IgD-negative memory B cell (primary cell): Measurements from ENCODE around the gene RGS3. TPM values are rescaled to one million over a fixed set of nuclear protein-coding genes. Genes with fewer than 3 reads are reported as not detected.
A peak's percentile ranks its signal among the peaks of the same experiment; 100 is the strongest.

ENCODE experiments used
- H3K27ac Mint-ChIP-seq, 3 donors: one replicate each; pipeline ENCODE4 v1.8.0; 2020 to 2022; ENCODE audit warnings: mild to moderate bottlenecking in 3 of 3, mixed read lengths in 3 of 3, moderate library complexity in 1 of 3
- H3K27me3 Mint-ChIP-seq: one replicate; pipeline ENCODE4 v1.8.0; 2021; ENCODE audit warnings: mixed read lengths
- H3K36me3 Mint-ChIP-seq: one replicate; pipeline ENCODE4 v1.8.0; 2020; ENCODE audit warnings: mild to moderate bottlenecking, mixed read lengths
- H3K4me1 Mint-ChIP-seq, 3 donors: one replicate each; pipeline ENCODE4 v1.8.0; 2020 to 2022; ENCODE audit warnings: mixed read lengths in 3 of 3, mild to moderate bottlenecking in 1 of 3
- H3K4me3 Mint-ChIP-seq, 4 donors: one replicate each; pipeline ENCODE4 v1.8.0; 2020 to 2022; ENCODE audit warnings: mild to moderate bottlenecking in 4 of 4, mixed read lengths in 4 of 4, moderate library complexity in 3 of 4
- H3K9me3 Mint-ChIP-seq, 3 donors: one replicate each; pipeline ENCODE4 v1.8.0; 2020 to 2021; ENCODE audit warnings: mixed read lengths in 3 of 3, mild to moderate bottlenecking in 1 of 3
- polyA plus RNA-seq: library from polyadenylated mRNA; unstranded; fragments of 300-500 nt; fragmentation: Illumina TruSeq; gene quantifications from one replicate; pipeline ENCODE4 v1.2.3, GENCODE V29; 2021

Gene RGS3
- polyA plus RNA-seq, 1 donor from 2014 or later: 16.2 TPM

DNA sequence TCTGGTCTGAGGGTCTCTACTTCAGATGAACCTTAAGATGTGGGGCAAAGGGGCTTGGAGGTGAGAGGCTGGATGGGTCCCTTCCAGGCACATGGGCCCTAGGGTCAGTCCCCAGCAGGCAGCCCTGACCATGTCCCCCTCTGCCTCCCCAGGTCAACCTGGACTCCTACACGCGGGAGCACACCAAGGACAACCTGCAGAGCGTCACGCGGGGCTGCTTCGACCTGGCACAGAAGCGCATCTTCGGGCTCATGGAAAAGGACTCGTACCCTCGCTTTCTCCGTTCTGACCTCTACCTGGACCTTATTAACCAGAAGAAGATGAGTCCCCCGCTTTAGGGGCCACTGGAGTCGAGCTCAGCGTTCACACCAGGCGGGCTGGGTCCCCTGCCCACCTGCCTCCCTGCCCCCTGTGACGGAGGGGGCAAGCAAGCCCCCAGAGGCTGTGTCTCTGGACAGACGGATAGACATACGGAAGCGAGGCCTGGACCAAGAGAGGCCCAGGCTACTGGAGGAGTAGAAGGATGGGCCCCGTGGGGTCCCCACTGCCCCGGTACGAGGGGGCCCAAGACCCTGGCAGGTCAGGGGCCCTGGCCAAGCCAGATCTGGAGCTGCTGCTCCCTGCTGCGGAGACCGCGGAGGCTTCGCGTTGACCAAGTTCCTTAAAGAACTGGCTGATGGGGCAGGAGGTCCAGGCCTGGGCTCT is 133.2 kb downstream of the RGS3 start:
- Mint-ChIP-seq H3K36me3 (peaks cover 14% of the 10 kb centered on the region), H3K9me3 (no peaks in the 10 kb centered on the region), H3K4me3 (no peak overlapping the region), H3K27ac (no peak overlapping the region), H3K27me3 (peaks cover 2% of the 10 kb centered on the region), H3K4me1 (peaks cover under 1 to 4% (median 2%) of the 10 kb centered on the region in 3 donors)

DNA sequence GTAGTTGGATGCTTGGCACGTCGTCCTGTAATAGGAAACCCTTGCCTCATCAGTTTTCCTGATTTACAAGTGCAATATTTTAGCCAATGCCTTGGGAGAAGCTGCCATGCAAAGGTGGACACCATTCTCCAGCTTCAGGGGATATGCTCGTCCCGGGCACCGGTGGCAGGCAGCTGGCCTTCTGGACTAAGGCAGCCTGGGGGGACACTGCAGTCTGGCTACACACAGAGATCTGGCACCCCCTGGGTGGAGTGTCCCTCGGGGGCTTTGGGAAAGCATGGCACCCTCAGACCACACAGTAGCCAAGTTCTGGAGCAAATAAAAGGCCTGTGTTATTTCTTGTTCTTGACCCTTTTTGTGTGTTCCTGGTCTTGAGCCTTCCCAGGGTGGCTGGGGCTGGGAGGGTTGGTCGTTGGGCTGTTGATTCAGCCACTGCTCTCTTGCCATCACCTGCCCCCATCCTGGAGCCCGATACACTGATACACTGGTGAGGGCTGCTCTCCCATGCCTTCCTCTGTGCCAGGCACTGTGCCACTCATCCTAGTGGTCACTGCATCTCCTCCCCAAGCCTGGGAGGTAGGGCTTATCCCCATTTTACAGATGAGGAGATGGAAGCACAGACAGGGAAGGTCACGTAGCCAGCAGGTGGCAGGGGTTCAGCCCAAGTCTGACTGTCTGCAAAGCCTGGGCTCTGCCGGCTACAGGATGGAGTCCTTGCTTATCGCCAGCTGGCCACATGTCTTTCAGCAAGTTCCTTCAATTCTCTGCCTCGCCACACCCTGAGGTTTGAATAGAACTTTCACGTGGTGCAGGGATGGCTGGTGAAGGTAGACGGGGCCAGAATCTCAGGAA is 134.1 kb downstream of the RGS3 start:
- Mint-ChIP-seq H3K27ac (no peak overlapping the region), H3K9me3 (no peaks in the 10 kb centered on the region), H3K36me3 (peaks cover 14% of the 10 kb centered on the region), H3K27me3 (peaks cover 2% of the 10 kb centered on the region), H3K4me1 (peaks cover 2 to 3% (median 3%) of the 10 kb centered on the region in 3 donors), H3K4me3 (no peak overlapping the region)

DNA sequence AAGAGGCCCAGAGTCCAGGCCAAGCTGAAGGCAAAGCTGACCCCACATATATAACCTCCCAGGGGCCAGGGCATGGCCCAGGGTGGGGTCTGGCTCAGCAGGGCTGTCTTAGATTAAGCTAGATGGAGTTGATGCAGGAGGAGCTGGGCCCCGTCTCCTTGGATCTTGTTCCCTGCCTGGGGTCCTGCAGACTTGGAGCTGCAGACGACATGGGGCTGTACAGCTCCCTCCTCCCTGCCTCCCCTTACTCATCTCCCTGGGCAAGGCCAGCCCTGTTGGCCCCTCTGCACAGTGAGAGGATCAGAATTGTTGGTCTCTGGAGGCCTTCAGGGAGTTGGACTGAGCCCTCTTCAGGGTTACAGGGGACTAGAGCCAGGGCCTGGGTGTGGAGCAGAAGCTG is 134.9 kb downstream of the RGS3 start:
- Mint-ChIP-seq H3K4me3 (no peak overlapping the region), H3K27ac (no peak overlapping the region), H3K36me3 (peaks cover 11% of the 10 kb centered on the region), H3K9me3 (no peaks in the 10 kb centered on the region), H3K4me1 (peaks cover 0 to 5% (median 3%) of the 10 kb centered on the region in 3 donors), H3K27me3 (peaks cover 2% of the 10 kb centered on the region)

DNA sequence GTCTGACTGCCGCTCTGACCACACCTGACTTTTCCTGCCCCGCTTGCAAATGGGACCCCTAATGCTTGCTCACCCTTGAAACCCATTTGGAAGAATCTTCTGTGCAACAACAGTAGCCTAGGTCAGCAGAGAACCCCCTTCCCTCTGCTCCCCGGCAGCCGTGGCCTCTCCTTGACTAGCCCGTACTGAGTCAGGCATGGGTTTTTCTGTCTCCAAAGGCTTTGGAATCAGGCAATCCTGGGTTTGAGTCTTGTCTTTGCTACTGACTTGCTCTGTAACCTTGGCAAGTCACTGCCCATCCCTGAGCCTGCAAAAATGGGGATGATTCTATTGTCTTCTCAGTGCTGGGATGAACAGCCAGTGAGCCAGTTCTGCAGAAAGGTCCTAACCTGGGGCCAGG is 135.4 kb downstream of the RGS3 start:
- Mint-ChIP-seq H3K9me3 (no peaks in the 10 kb centered on the region), H3K4me1 (peaks cover 0 to 5% (median 3%) of the 10 kb centered on the region in 3 donors), H3K27ac (no peak overlapping the region), H3K4me3 (no peak overlapping the region), H3K27me3 (peaks cover 2% of the 10 kb centered on the region), H3K36me3 (peaks cover 10% of the 10 kb centered on the region)

- no peaks in the 10 kb centered on the region for H3K9me3 Mint-ChIP-seq
- no peak overlapping the region for H3K4me3 Mint-ChIP-seq
- H3K4me1 Mint-ChIP-seq: peaks cover 0 to 5% (median 3%) of the 10 kb centered on the region in 3 donors
- peaks cover 10% of the 10 kb centered on the region for H3K36me3 Mint-ChIP-seq
- peaks cover 2% of the 10 kb centered on the region for H3K27me3 Mint-ChIP-seq
- H3K27ac Mint-ChIP-seq: no peak overlapping the region
These were observed 136.1 kb downstream of the RGS3 start for GRCh38 chr9:113599646-113600022.

DNA sequence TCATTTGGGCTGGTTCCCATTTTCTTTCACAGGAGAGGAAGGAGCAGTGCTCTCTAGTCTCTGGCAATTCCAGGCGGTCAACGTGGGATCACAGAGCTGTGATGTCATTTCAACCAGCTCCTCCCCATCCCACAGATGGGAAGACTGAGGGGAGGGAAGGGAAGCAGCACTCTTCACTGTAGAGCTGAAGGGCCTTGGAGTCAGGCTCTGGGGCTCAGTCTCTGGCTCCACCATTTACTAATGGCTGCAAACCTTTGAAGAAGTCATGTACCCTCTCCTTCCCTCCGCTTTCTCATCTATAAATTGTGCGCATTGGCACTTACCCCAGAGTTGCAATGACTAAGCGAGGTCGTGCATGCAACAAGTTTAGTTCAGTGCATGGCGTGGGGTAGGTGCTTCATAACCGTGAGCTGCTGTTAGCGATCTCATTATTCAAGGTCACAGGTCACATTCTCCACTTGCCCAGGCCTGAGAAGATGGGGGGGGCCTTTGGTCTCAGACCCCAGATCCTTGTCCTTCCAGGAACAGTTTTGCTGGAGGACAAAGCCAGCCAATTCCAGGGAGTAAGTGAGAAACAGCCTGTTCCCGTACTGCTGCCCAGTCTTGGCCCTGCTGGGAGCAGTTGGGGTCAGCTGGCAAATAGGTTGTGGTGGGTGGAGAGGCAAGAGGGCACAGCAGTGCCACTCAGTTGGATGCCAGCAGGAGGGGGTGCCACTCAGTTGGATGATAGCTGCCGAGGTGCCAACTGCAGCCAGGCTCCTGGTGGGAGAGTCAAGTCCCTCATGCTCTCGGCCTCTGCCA is 136.7 kb downstream of the RGS3 start:
- peaks cover 0 to 5% (median 3%) of the 10 kb centered on the region in 3 donors for H3K4me1 Mint-ChIP-seq
- peaks cover 2% of the 10 kb centered on the region for H3K27me3 Mint-ChIP-seq
- peaks cover 7% of the 10 kb centered on the region for H3K36me3 Mint-ChIP-seq
- H3K4me3 Mint-ChIP-seq: no peak overlapping the region
- H3K9me3 Mint-ChIP-seq: no peaks in the 10 kb centered on the region
- no peak overlapping the region for H3K27ac Mint-ChIP-seq

GRCh38 chr9:113600871-113601614 is 137.5 kb downstream of the RGS3 start:
- H3K4me3 Mint-ChIP-seq: no peak overlapping the region

DNA sequence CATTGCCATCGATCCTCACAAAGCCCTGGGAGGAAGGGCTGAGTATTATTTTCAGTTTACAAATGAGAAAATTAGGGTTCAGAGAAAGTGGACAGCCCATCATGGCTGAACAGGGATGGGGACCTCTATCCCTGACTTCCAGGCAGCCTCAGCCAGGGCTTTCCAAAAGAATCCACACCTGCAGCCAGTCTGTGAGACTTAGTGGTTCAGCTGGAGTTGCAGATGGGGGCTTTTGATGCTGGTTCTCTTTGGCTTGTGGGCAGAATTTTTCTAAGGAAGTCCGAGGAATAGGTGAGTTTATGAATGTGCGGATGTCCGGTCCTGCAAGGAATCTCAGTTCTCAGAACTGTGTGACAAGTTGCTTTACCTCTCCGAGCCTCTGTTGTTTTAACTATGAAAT is 138.1 kb downstream of the RGS3 start:
- peak overlapping the region in 2 of 3 donors; percentile 39 to 64 for H3K27ac Mint-ChIP-seq
- H3K9me3 Mint-ChIP-seq: no peaks in the 10 kb centered on the region
- peak overlapping the region in 1 of 4 donors; percentile 5 for H3K4me3 Mint-ChIP-seq
- peaks cover 0 to 5% (median 3%) of the 10 kb centered on the region in 3 donors for H3K4me1 Mint-ChIP-seq
- peaks cover 6% of the 10 kb centered on the region for H3K36me3 Mint-ChIP-seq
- H3K27me3 Mint-ChIP-seq: no peaks in the 10 kb centered on the region

More at GRCh38 chr9:113600871-113601614, 137.5 kb downstream of the RGS3 start:
- Mint-ChIP-seq H3K36me3 (peaks cover 6% of the 10 kb centered on the region), H3K9me3 (no peaks in the 10 kb centered on the region), H3K27ac (no peak overlapping the region), H3K4me1 (peaks cover 0 to 5% (median 3%) of the 10 kb centered on the region in 3 donors), H3K27me3 (peaks cover 2% of the 10 kb centered on the region)

DNA sequence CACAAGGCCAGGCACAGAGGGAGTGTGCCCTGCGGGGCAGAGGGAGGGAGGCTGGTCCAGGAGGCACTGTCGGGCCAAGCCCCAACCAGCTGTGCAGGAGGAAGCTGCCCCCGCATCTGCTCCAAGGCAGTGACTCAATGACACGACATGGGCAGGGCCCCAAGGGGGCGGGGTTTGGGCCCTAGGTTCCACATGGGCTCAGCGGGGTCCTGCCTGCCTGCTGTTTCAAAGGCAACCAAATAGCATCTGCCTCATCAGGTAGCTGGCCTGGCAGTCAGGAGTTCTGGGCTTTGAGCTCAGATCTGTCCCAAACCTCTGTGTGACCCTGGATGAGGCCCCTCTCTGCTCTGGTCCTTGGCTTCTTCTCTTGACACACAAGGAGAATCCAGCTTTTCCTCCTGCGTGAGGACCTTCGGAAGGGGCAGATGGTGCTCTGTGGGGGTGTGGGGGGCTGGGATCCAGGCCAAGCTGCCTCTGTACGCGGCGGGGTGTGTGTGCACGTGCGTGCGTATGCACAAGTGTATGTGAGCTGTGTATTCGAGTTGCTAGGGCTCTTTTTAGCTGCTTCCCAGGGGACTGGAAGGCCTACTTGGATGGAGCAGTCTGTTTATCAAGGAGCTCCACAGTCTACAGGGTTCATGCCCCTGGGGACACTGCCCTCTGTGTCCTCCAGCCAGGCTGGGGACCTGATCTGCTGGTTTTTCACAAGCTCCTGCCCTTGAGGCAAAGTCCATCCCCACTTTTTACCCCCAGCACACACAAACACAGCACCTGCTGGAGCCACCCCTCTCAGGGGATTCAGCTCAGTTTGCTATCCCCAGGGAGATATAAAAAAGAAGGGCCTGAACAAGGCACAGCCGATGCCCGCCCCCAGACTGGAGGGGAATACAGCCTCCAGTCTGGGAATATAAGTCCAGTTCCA is 138.9 kb downstream of the RGS3 start:
- no peaks in the 10 kb centered on the region for H3K9me3 Mint-ChIP-seq
- H3K4me3 Mint-ChIP-seq: peak overlapping the region in 1 of 4 donors; percentile 59
- H3K27ac Mint-ChIP-seq: peak overlapping the region in 2 of 3 donors; percentile 39 to 64
- H3K36me3 Mint-ChIP-seq: peaks cover 6% of the 10 kb centered on the region
- no peaks in the 10 kb centered on the region for H3K27me3 Mint-ChIP-seq
- H3K4me1 Mint-ChIP-seq: peaks cover 0 to 5% (median 3%) of the 10 kb centered on the region in 3 donors

DNA sequence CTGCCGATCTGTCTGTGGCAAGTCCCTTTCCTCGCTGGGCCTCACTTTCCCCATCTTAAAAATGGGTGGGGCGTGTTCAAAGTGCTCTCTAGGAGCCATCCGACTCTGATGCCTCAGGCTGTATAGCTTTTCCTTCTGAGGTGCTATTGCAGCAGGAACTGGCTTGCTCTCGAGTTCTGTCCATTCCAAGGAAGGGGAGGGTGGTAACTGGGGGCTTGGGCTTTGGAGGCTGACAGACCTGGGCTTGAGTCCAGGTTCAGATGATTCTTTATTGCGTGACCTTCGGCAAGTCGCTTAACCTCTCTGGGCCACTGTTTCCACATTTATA is 139.5 kb downstream of the RGS3 start:
- Mint-ChIP-seq H3K4me1 (peaks cover 0 to 5% (median 3%) of the 10 kb centered on the region in 3 donors), H3K9me3 (no peaks in the 10 kb centered on the region), H3K4me3 (peak overlapping the region in 1 of 4 donors; percentile 59), H3K27ac (no peak overlapping the region), H3K36me3 (peaks cover 3% of the 10 kb centered on the region), H3K27me3 (no peaks in the 10 kb centered on the region)

DNA sequence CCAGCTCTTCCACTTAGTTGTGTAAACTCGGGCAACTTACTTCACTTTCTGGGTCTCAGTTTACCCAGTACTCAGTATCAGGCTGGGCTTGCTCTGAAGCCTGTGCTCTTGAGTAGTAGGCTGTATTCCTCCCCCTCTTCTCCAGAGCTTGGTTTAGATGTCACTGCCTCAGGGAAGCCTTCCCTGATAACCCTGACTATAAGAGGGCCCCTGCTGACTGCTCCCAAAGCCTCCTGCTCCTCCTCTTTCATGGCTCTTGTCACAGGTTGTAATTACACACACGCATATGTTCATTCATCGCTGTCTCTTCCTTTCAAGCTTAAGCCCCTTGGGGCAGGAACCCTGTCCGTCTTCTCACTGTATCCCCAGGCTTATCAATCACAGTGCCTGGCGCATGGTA is 140.2 kb downstream of the RGS3 start:
- no peaks in the 10 kb centered on the region for H3K9me3 Mint-ChIP-seq
- H3K36me3 Mint-ChIP-seq: no peaks in the 10 kb centered on the region
- no peaks in the 10 kb centered on the region for H3K27me3 Mint-ChIP-seq
- H3K4me1 Mint-ChIP-seq: peaks cover 0 to 5% (median 3%) of the 10 kb centered on the region in 3 donors
- no peak overlapping the region for H3K4me3 Mint-ChIP-seq
- H3K27ac Mint-ChIP-seq: no peak overlapping the region

- peaks cover 0 to 5% (median 3%) of the 10 kb centered on the region in 3 donors for H3K4me1 Mint-ChIP-seq
- no peak overlapping the region for H3K4me3 Mint-ChIP-seq
- H3K9me3 Mint-ChIP-seq: no peaks in the 10 kb centered on the region
- H3K36me3 Mint-ChIP-seq: no peaks in the 10 kb centered on the region
- H3K27me3 Mint-ChIP-seq: no peaks in the 10 kb centered on the region
- H3K27ac Mint-ChIP-seq: no peak overlapping the region
These were observed 140.9 kb downstream of the RGS3 start for GRCh38 chr9:113604393-113604792.

DNA sequence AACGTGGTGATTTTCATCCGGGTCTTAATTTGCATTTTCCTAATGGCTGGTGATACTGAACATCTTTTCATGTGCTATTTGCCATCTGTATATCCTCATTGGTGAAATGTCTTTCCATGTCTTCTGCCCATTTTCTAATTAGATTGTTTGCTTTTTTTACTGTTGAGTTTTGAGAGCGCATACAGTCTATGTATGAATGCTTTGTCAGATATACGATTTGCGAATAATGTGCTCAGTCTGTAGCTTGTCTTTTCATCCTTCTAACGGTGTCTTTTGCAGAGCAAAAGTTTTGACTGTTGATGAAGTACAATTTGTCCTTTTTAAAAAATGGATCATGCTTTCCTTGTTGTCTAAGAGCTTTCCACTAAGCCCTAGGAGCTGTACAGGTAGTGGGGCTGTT is 143.0 kb downstream of the RGS3 start:
- Mint-ChIP-seq H3K36me3 (no peaks in the 10 kb centered on the region), H3K9me3 (no peaks in the 10 kb centered on the region), H3K4me3 (no peak overlapping the region), H3K27ac (no peak overlapping the region), H3K4me1 (peaks cover 0 to 5% (median 3%) of the 10 kb centered on the region in 3 donors), H3K27me3 (no peaks in the 10 kb centered on the region)
